SK-N-SH (cell line): ENCODE data around the gene SNCAIP. TPM values are rescaled to one million over a fixed set of nuclear protein-coding genes. Genes with fewer than 3 reads are reported as not detected.

Source experiments
- CTCF ChIA-PET: fragments of 300-600, 350-600 bp; formaldehyde crosslinking; extraction: SDS; loops from one replicate; lab custom pipeline; 2021; lab: Yijun Ruan, JAX
- POLR2A ChIA-PET: fragments of 350-600 bp; sonication (Branson Sonifier 250); formaldehyde crosslinking; extraction: SDS; loops from one replicate; lab custom pipeline; 2020; ENCODE audit warnings: antibody characterized with exemption, inconsistent platforms; lab: Yijun Ruan, JAX
- DNase-seq: peaks from one replicate; pipeline ENCODE4 v3.0.0; 2012
- H2AFZ ChIP-seq: fragments of 200-600 bp; sonication (generic); 2 replicates; pipeline ENCODE4 v1.8.1; 2016; ENCODE audit warnings: antibody characterized with exemption, mild to moderate bottlenecking, low read depth
- H3F3A ChIP-seq: fragments of 200-600 bp; sonication (generic); replicated peaks from 2 replicates; pipeline ENCODE3; 2016; ENCODE audit warnings: antibody characterized with exemption, mild to moderate bottlenecking; ENCODE audit not compliant: insufficient read depth
- H3K27ac ChIP-seq, 2 experiments: fragments of 200-500 bp in 1 of 2; fragments of 200-600 bp in 1 of 2; sonication (Bioruptor generic) in 1 of 2; sonication (generic), shearing (Covaris generic) in 1 of 2; 2 replicates each; pipeline versions ENCODE4 v1.5.1 to v1.6.1; 2014 to 2016; ENCODE audit warnings: low read depth in 2 of 2, inconsistent platforms in 1 of 2, low read length in 1 of 2, mild to moderate bottlenecking in 1 of 2, mixed read lengths in 1 of 2
- H3K27me3 ChIP-seq: fragments of 200-600 bp; sonication (generic), shearing (Covaris generic); 2 replicates; pipeline ENCODE4 v1.6.1; 2016; ENCODE audit warnings: mixed run types; ENCODE audit not compliant: insufficient read depth
- H3K36me3 ChIP-seq, 2 experiments: fragments of 200-500 bp in 1 of 2; fragments of 200-600 bp in 1 of 2; sonication (Bioruptor generic) in 1 of 2; sonication (generic) in 1 of 2; replicated peaks in 1 of 2; 2 replicates each; pipeline versions ENCODE3 to v1.5.1; 2014 to 2016; ENCODE audit warnings: low read length in 1 of 2, mild to moderate bottlenecking in 1 of 2; ENCODE audit not compliant: insufficient read depth in 2 of 2, control insufficient read depth in 1 of 2
- H3K4me1 ChIP-seq, 2 experiments: fragments of 200-500 bp in 1 of 2; fragments of 200-600 bp in 1 of 2; sonication (Bioruptor generic) in 1 of 2; sonication (generic), shearing (Covaris generic) in 1 of 2; 2 replicates each; pipeline versions ENCODE4 v1.5.1 to v1.6.1; 2014 to 2016; ENCODE audit warnings: low read depth in 1 of 2, low read length in 1 of 2, mixed run types in 1 of 2; ENCODE audit not compliant: insufficient read depth in 2 of 2, control insufficient read depth in 1 of 2
- H3K4me2 ChIP-seq: fragments of 200-600 bp; sonication (generic), shearing (Covaris generic); 2 replicates; pipeline ENCODE4 v1.6.1; 2017; ENCODE audit warnings: mixed run types
- H3K4me3 ChIP-seq, 2 experiments: fragments of 200-500 bp in 1 of 2; fragments of 200-600 bp in 1 of 2; sonication (Bioruptor generic) in 1 of 2; sonication (generic), shearing (Covaris generic) in 1 of 2; 2 replicates each; pipeline versions ENCODE4 v1.5.1 to v1.8.1; 2014 to 2016; ENCODE audit warnings: low read depth in 2 of 2, inconsistent platforms in 1 of 2, low read length in 1 of 2, mild to moderate bottlenecking in 1 of 2, mixed read lengths in 1 of 2, moderate library complexity in 1 of 2
- H3K79me2 ChIP-seq: fragments of 200-600 bp; sonication (generic); 2 replicates; pipeline ENCODE4 v1.8.1; 2017; ENCODE audit warnings: mild to moderate bottlenecking; ENCODE audit not compliant: insufficient read depth
- H3K9ac ChIP-seq: fragments of 200-600 bp; sonication (generic); 2 replicates; pipeline ENCODE4 v1.6.1; 2017; ENCODE audit warnings: mixed run types
- H3K9me2 ChIP-seq: fragments of 200-600 bp; sonication (generic); 2 replicates; pipeline ENCODE4 v1.6.1; 2017; ENCODE audit warnings: mixed run types
- H3K9me3 ChIP-seq: fragments of 200-600 bp; sonication (generic); 2 replicates; pipeline ENCODE4 v1.6.1; 2017; ENCODE audit warnings: mixed run types, mild to moderate bottlenecking, moderate library complexity
- H4K20me1 ChIP-seq: fragments of 200-600 bp; sonication (generic); 2 replicates; pipeline ENCODE4 v1.6.1; 2017; ENCODE audit warnings: mild to moderate bottlenecking, mixed run types; ENCODE audit not compliant: insufficient read depth
- CHD2 ChIP-seq: fragments of 150-350 bp; IDR thresholded peaks from 2 replicates; pipeline ENCODE4 v1.6.1; 2018; ENCODE audit warnings: low read length; ENCODE audit not compliant: partially characterized antibody
- EP300 ChIP-seq, 2 experiments: IDR thresholded peaks; 2 replicates each; pipeline versions ENCODE4 v1.4.0 to v1.6.1; 2012; ENCODE audit warnings: borderline replicate concordance in 1 of 2, low read depth in 1 of 2, low read length in 1 of 2
- FOSL2 ChIP-seq: IDR thresholded peaks from 2 replicates; pipeline ENCODE4 v1.4.0; 2012; ENCODE audit warnings: low read depth, mild to moderate bottlenecking, moderate library complexity, borderline replicate concordance
- MAX ChIP-seq: IDR thresholded peaks from 2 replicates; pipeline ENCODE4 v1.4.0; 2012; ENCODE audit warnings: low read depth
- MXI1 ChIP-seq: IDR thresholded peaks from 2 replicates; pipeline ENCODE4 v1.6.1; 2012; ENCODE audit warnings: mild to moderate bottlenecking, low read depth, low read length, improper control_type of control experiment
- NFIC ChIP-seq: IDR thresholded peaks from 2 replicates; pipeline ENCODE4 v1.4.0; 2012; ENCODE audit warnings: borderline replicate concordance
- USF1 ChIP-seq: IDR thresholded peaks from 2 replicates; pipeline ENCODE4 v1.4.0; 2012; ENCODE audit warnings: low read depth, borderline replicate concordance
- USF2 ChIP-seq: fragments of 150-350 bp; IDR thresholded peaks from 2 replicates; pipeline ENCODE4 v1.6.1; 2017; ENCODE audit warnings: antibody characterized with exemption, low read length, low read depth, borderline replicate concordance
- YY1 ChIP-seq: IDR thresholded peaks from 2 replicates; pipeline ENCODE4 v1.4.0; 2012; ENCODE audit warnings: low read depth, mild to moderate bottlenecking
- ZBTB33 ChIP-seq: IDR thresholded peaks from 2 replicates; pipeline ENCODE4 v1.4.0; 2012; ENCODE audit warnings: low read depth, borderline replicate concordance
- WGBS: methylation state at CpG from one replicate; pipeline ENCODE4 v1.1.6; 2017; ENCODE audit warnings: low lambda C conversion rate; 5-methylcytosine and 5-hydroxymethylcytosine counted together
- polyA plus RNA-seq, 3 experiments: library from polyadenylated mRNA; depleted of rRNA; stranded (reverse); fragments of >200 nt; gene quantifications; 2 replicates each; pipeline ENCODE4 v1.2.3, GENCODE V29; 2012
- TF ChIP-seq, protein P1 (sequence below): fragments of 150-350 bp; IDR thresholded peaks from 2 replicates; pipeline ENCODE4 v1.6.1; 2016; ENCODE audit warnings: mild to moderate bottlenecking, low read depth, low read length
- TF ChIP-seq, protein P2 (sequence below): IDR thresholded peaks from 2 replicates; pipeline ENCODE4; 2012

The SNCAIP gene
- polyA plus RNA-seq, 1 of the 3 experiments (the other 2 are of a cell fraction): not detected

- CTCF ChIA-PET: interaction anchor here (1.2 kb wide), 2 partner anchors 61 to 164 kb away, joined by 3 read pairs; no protein-coding TSS in a partner anchor
- H3K4me3 ChIP-seq: no peak overlapping the region
Measured at GRCh38 chr5:122398016-122398415, 86.0 kb downstream of the SNCAIP start.

More at GRCh38 chr5:122398016-122398415, 86.0 kb downstream of the SNCAIP start:
- Histone ChIP-seq H3K4me2 (no peak overlapping the region), H3K9me3 (no peaks in the 10 kb centered on the region), H3K9ac (no peak overlapping the region), H3K79me2 (no peaks in the 10 kb centered on the region), H3K36me3 (no peaks in the 10 kb centered on the region), H2AFZ (no peak overlapping the region), H3K27ac (no peak overlapping the region), H3K27me3 (no peaks in the 10 kb centered on the region), H3K4me1 (peaks cover 0 to 11% of the 10 kb centered on the region in 2 experiments; a peak in 1 of 4 replicates), H3K9me2 (no peaks in the 10 kb centered on the region), H3F3A (no peaks in the 10 kb centered on the region), H4K20me1 (no peaks in the 10 kb centered on the region)
- WGBS: 48% methylated on average over 2 of the region's 2 CpGs
- no peak for TF ChIP-seq YY1
- TF ChIP-seq USF2: no peak
- no peak for TF ChIP-seq MAX
- TF ChIP-seq NFIC: no peak
- TF ChIP-seq CHD2: no peak
- no peak for TF ChIP-seq MXI1
- no peak for TF ChIP-seq USF1
- TF ChIP-seq, protein P1, sequence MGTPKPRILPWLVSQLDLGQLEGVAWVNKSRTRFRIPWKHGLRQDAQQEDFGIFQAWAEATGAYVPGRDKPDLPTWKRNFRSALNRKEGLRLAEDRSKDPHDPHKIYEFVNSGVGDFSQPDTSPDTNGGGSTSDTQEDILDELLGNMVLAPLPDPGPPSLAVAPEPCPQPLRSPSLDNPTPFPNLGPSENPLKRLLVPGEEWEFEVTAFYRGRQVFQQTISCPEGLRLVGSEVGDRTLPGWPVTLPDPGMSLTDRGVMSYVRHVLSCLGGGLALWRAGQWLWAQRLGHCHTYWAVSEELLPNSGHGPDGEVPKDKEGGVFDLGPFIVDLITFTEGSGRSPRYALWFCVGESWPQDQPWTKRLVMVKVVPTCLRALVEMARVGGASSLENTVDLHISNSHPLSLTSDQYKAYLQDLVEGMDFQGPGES: no peak
- TF ChIP-seq EP300 (IDR thresholded peaks at IDR 0.05; ENCODE audit: borderline replicate concordance in 1 of 2, low read depth in 1 of 2, low read length in 1 of 2): no peak
- TF ChIP-seq ZBTB33: no peak
- TF ChIP-seq, protein P2, sequence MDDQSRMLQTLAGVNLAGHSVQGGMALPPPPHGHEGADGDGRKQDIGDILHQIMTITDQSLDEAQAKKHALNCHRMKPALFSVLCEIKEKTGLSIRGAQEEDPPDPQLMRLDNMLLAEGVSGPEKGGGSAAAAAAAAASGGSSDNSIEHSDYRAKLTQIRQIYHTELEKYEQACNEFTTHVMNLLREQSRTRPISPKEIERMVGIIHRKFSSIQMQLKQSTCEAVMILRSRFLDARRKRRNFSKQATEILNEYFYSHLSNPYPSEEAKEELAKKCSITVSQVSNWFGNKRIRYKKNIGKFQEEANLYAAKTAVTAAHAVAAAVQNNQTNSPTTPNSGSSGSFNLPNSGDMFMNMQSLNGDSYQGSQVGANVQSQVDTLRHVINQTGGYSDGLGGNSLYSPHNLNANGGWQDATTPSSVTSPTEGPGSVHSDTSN: no peak
- TF ChIP-seq FOSL2: no peak
- no peak for DNase-seq
- POLR2A ChIA-PET: no interaction called here
